ENCODE data around the gene NAV2.

The NAV2 gene

DNA sequence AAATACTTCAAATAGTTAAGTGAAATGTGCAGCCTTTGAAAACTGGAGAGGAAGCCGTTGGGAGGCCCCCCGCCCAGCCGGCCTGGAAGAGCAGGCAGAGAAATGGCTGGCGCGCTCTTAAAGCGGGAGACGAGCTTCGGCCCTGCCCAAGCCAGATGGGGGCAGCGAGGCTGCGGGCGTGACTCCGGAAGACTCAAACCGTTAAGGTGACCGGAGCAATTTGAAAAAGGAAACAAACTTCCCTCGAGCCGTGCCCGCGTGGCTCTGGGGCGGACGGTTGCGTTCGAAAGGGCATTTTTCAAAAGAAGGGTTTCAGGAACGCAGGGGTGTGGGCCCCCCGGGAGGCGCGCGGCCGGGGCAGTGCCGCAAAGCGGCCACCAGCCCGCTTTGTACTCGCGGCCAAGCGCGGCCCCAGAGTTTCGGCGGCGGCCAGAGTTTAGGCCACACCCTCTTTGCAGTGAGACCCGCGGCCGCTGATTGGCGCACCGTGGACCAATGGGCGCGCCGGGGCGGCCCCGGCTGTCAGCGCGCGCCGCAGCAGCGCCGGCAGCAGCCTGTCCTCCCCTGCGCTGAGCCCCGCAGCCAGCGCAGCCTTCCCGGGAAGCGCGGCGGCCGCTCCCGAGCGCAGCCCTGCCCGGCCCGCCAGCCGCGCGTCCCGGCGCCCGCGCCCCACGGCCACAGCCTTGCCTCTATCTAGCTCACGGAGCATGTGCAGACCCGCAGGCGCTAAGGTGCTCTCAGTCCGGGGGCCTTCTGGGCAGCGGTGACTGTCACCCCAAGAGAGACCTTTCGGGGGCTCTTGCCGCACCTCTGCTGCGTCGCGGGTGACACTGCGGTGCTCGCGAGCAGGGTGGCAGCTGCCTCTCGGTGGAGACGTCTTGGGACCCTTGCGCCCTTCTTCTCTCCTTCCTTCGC lies at the start of gene NAV2:
NAV2 (plus strand) TSS at position 557 of the 915 bp plus-strand sequence. CDS start 859 bp downstream, outside the sequence.
- peak; percentile 73 for DNase-seq

- no peak for DNase-seq
Observed at GRCh38 chr11:19663206-19663605, 49.4 kb upstream of the NAV2 start.

GRCh38 chr11:19664886-19665548 lies 47.6 kb upstream of the NAV2 start:
- no peak for DNase-seq

GRCh38 chr11:19666951-19667350 lies 45.7 kb upstream of the NAV2 start:
- DNase-seq, result no peak

DNA sequence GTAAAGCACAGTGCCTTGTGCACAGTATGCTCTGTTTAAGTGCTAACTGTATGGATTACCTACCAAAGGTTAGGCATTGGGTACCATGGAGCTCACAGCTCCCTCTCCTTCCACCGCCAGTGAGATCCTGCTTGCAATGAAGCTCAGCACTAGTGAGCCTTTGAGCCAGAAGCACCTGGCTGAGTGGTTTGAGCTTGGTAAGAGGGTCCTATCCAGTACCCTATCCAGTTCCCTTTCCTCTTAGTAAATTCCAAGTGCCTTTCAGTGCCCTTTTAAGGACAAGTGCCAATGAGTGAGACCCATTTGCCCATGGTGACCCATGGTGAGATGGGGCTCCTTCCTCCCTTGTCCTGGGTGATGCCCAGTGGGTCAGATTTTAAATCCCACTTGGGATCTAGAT lies 43.1 kb upstream of the NAV2 start:
- DNase-seq, result no peak

DNA sequence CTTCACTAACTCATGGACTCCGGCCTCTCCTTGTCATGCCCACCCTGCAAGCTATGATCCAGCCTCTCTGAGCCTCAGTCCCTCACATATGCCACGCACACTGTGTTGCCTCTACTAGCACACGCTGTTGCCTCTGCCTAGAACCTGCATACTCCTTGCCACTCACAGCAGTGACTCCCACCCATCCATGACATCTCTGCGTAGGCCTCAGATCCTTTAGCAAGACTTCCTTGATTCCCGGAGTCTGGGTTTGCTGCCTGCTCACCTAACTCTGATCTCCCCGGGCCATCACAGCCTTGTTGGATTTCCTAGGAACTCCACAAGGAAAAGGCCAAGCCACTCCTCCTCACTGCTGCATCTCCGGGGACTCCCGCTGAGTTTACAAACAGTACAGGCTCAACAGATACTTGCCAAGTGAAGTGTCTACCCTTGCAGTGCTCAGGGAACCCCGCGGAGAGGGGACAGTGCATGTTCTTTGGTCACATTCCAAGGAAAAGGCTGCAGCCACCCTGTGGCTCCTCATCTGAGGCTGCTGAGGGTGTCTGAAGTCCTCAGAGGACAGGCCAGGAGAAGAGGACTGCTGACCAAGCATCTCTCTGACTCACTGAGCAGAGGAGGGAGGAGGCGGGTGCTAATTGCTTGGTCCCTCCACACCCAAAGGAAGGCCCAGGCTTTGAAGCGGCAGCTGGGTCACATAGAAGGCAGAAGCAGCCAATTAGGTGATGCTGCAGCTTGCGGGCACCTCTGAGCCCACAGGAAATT lies 42.4 kb upstream of the NAV2 start:
- no peak for DNase-seq

DNA sequence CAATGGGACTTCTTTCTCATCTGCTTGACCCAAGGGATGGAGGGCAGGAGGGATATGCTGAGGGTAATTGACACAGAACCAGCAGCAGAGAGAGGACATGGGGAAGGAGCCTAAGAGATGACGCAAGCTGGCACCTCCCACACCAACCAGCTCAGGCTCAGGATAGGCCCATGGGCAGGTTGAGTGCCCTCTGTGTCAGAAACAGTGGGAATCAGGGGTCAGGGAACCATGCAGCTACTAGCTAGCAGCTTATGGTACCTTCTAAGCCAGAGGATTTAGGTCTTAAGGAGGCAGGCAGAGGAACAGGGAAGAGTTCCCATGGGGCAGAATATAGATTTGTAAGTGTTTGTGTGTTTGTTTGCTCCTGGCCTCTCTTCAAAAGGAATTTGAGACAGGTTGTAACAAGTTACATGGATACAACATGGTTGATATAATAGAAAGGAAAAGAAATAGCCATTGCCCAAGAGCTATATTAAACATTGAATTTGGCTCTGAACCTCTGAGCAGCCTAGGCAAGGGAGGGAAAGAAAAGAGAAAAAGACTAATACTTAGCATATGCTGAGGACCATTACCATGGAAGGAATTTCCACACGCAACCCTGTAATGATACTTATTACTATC lies 39.9 kb upstream of the NAV2 start:
- DNase-seq, result no peak

GRCh38 chr11:19673924-19674729 lies 38.5 kb upstream of the NAV2 start:
- no peak for DNase-seq

GRCh38 chr11:19674836-19675235 lies 37.8 kb upstream of the NAV2 start:
- no peak for DNase-seq

DNA sequence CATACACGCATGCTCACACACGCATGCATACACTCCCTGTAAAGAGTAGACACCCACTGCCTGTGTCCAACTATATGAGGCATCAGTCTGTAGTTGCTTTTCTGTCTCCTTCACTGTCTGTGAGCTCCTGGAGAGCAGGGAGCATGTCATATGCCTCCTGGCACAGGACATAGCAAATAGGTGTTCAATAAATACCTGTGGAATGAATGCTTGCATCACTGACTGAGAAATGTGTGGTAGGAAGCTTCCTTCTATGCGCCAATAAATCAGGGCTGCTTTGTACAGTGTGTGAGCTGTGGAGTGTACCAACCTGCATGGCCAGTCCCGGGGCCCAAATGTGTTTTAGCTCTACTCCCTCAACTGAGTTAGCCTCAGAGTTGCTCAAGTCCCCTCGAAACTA lies 37.2 kb upstream of the NAV2 start:
- DNase-seq, result no peak

DNA sequence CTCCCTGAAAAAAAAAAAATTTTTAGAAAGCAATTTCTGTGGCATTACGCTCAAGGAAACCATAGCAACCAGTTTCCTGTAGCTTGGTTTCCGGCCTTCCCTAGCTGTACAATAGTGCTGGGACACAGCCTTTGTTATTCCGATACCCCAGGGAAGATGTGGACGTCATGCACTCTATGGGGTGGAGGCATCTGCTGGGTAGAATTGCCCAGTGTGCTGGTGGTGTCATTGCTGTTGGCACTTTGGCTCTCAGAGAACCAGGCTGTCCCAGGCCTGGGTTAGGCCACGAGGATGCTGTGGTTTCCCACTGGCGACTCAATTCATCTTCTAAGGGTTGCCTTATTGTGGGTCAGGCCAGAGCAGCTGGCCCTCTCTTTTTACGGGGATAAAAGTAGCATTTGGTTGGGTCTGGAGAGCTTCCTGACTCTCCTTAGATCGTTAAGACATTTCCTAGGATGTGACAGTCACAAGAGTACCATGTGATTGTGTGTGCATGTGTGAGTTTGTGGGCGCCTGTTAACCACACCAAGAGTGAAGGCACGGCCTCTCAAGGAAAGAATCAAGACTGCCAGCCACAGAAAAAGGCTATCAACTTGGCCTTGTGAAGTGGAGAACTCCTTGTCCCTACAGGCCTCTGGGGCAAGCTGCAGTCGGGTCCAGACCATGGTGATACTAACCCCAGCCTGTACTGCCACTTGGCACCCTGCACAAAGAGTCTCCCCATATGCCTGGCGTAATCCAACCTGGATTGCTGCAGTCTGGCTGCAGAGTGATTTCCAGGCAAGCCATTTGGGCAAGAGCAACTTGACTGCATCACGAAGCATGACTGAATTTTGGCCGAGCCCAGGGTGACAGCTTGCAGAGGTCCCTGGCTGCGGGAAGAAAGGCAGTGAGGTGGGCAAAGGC lies 35.9 kb upstream of the NAV2 start:
- no peak for DNase-seq

GRCh38 chr11:19677381-19678080 lies 35.1 kb upstream of the NAV2 start:
- no peak for DNase-seq

DNA sequence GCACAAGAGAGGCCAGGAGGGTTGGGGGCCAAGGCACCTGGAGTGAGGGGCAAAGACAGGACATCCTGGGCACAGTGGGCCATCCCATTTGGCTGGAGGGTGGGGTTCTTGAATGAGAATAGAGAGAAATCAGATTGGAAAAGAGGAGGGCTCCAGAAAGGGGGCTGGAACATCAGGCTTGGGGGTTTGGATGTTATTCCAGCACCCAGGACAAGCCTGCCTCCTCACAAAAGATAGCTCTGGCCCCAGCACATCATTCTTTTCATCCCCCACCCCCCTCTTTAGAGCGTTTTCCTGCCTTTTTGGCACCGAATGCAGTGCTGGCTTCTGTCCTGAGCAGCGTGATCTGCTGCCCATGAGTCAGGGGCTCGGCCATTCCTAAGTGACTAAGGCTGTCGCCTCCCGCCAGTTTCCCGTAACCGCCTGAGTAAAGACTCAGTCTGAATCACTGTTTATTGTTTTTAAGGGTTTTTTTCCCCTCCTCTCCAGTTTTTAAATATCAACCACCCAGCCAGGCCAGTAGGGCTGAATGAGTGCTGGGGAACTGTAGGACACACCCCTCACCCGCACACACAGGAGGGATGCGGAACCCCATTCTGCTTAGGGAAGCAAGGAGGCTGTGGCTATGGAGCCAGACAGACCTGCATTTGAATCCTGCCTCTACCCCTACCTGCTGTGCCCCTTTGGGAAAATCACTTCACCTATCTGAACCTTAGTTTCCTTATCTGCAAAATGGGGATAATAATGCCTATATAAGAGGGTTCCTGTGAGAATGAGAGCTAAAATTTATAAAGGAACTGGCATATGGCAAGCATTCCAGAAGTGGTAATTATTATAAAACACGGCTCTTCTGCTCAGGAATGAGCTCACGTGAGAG lies 32.4 kb upstream of the NAV2 start:
- no peak for DNase-seq

- DNase-seq, result no peak
Observed at GRCh38 chr11:19680829-19681368, 31.7 kb upstream of the NAV2 start.

DNA sequence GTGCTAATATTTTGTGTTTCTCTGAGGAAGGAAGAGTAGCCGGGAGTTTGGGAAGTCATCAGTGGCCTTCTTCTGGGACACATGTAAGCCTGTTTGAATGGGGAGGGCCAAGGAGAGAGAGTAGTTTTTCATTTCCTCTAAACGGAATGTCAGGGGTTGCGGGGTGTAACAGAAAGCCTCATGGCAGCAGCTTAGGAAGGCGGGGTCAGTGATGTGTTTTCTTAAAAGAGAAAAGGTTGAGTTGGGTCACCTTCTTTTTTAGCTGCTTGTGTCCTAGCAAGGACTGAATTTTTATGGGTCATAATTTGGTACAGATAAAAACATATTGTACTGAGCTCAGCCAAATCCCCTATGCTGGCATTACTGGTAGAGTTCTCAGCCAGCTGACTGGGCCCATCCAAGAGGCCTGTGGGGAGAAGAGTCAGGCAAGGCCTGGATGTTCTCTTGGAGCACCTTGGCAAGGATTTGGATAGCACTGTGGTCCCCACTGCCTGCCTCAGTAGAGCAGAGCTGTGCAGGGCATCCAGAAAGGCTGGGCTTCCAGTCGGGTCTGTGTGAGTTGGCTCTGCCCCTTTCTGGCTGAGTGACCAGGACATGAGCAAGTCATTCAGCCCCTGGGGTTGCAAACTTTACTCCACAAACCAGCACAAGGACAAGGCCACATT lies 29.4 kb upstream of the NAV2 start:
- DNase-seq, result no peak

DNA sequence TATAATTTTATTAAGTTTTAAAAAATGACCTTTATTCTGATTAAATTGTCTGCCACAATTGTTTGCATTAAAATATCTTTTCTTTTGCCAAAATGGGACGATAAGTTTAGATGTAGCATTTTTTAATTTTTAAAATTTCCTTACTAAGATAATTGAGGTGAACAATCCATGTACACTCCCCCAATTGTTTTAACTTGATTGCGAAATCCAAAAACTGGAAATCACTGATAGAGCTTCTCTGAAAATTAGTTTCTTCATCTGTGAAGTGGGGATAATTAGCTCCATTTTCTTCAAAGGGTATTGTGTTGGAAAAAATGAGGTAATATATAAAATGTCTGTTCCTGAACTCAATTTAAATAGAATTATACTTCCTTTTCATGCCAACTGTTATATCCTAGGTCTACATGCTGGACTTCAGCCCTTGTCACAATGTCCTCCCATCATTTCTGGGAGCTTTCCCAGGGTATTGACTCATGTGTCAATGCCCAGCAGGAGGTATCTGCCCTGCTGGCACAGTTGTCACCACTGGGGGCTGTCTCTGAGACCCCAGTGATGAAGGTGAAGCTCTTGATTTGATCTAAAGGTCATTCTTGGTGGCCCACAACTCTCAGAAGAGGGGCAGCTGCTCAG lies 28.7 kb upstream of the NAV2 start:
- no peak for DNase-seq

DNA sequence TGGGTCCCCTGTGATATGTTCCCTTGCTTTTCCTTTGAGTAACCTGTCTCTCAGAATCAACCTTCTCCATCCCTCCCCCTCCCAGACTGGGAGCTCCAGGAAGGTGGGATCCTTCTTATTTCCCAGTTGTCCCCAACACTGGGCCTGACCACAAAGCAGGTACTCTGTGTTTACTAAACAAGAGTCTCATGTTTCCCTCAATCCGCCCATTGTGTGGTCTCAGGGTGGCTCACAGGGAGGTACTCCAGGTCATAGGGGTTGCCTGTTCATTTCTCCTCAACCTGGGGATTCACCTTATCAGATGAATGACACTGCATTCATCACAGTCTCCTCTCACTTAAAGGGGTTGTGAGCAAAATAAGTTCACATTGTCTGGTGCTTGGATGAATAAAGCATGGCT lies 26.4 kb upstream of the NAV2 start:
- no peak for DNase-seq

- DNase-seq, result no peak
Observed at GRCh38 chr11:19687392-19687791, 25.2 kb upstream of the NAV2 start.

Measured in stimulated activated CD4-positive, alpha-beta T cell treated with anti-CD3 and anti-CD28 coated beads, Interleukin-4, amount 100 ng/mL, for 1 hour (primary cell).